LNCAP (cell line): ENCODE results near the gene HTRA2.

Experiments
- TF ChIP-seq, protein P1 (sequence below): fragments of 450-650 bp; IDR thresholded peaks from 2 replicates; pipeline ENCODE4 v1.5.1; 2017; ENCODE audit warnings: mild to moderate bottlenecking

The HTRA2 gene

DNA sequence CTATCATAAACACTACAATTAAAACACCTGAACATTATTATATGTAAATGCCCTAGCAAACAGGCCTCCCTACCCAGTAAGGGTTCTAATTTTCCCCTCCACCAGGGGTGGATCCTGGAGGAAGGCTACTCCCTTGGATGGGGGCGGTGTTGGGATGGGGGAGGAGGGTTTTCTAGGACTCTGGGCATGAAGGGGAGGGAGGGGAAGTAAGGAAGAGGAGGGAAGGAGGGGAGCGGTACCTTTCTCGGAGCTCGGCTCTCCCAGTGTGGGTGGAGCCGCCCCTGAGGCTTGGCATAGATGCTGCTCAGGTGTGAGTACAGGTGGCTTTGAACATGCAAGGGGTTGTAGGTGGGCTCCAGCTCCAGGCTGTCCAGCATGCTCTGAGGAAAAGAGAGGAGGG is 30.2 kb downstream of the HTRA2 start:
- TF ChIP-seq, protein P1, sequence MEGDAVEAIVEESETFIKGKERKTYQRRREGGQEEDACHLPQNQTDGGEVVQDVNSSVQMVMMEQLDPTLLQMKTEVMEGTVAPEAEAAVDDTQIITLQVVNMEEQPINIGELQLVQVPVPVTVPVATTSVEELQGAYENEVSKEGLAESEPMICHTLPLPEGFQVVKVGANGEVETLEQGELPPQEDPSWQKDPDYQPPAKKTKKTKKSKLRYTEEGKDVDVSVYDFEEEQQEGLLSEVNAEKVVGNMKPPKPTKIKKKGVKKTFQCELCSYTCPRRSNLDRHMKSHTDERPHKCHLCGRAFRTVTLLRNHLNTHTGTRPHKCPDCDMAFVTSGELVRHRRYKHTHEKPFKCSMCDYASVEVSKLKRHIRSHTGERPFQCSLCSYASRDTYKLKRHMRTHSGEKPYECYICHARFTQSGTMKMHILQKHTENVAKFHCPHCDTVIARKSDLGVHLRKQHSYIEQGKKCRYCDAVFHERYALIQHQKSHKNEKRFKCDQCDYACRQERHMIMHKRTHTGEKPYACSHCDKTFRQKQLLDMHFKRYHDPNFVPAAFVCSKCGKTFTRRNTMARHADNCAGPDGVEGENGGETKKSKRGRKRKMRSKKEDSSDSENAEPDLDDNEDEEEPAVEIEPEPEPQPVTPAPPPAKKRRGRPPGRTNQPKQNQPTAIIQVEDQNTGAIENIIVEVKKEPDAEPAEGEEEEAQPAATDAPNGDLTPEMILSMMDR = no peak

GRCh38 chr2:74560591-74560990 is 30.9 kb downstream of the HTRA2 start:
- TF ChIP-seq, protein P1 = no peak

GRCh38 chr2:74562126-74562775 is 32.5 kb downstream of the HTRA2 start:
- TF ChIP-seq, protein P1 = no peak

- TF ChIP-seq, protein P1 = no peak
Observed at GRCh38 chr2:74564222-74564621, 34.5 kb downstream of the HTRA2 start.

DNA sequence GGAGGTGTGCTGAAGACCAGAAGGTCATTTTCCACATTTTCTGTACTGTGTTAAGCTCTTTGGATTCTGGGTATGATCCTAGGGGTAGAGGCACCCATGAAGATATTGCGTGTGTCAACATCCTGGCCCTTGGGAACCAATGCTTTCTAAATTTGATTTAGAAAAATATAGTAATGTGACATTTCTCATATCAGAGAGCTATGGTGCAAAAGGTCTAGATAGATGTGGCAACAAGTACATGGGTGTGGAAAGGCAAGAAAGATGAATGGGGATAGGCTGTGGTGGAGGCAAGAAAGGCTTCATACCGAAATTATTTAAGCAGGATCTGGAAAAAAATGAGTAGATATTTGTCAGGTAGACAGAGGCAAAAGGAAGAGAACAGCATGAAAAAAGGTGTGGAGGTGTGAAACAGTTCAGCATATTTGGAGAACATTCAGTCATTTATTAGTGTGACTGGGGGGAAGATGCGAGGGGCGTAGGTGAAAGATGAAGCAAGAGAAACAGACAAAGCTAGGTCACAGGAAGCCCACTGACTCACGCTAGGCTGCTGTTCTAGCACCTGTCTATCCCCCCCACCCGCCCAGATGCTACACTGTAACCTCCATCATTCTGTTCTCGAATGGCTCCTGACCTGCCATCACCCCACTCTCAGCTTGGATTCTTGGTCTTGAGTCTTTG is 36.5 kb downstream of the HTRA2 start:
- TF ChIP-seq, protein P1 = no peak

DNA sequence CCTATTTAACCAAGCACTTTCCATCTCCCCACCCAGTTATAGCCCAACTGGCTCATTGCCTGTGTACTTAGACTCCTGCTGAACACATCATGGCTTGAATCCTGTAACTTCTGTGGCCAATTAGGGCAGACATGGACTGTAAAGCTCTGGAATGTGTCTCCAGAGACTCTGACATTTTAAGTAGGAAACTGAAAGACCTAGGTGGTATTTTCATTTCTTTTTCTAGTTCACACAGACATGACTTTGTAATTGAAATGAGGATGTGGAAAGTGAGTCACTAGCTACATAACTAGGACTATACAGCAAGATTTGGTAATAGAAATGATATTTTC is 37.0 kb downstream of the HTRA2 start:
- TF ChIP-seq, protein P1 = no peak

GRCh38 chr2:74567881-74568280 is 38.1 kb downstream of the HTRA2 start:
- TF ChIP-seq, protein P1 = no peak

DNA sequence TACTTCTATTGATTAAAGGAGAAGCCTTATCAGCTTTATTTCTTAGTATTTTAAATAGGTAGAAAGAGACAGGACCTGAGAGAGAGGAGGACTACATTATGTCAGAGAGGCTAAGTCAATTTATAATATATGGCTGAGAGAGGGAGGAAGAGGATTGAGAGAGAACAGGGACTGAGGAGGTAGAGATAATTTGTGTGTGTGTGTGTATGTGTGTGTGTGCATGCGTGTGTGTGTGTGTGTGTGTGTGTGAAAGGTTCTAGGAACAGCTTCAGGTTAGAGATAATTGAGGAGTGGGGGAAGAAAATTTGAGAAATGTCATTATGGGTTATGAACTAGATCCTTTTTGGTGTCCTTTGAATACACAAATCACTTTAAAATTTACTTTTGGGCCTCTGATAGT is 40.0 kb downstream of the HTRA2 start:
- TF ChIP-seq, protein P1 = no peak
